Uterus (tissue), 4 donors: ENCODE results near the gene SFXN1. TPM values are rescaled to one million over a fixed set of nuclear protein-coding genes. Genes with fewer than 3 reads are reported as not detected.

Experiments
- DNase-seq, 2 donors: peaks; one replicate each; pipeline ENCODE4 v3.0.0-alpha.2; 2019 to 2020
- H3K27ac ChIP-seq, 2 donors: fragments of 200-600 bp; sonication (generic); 1 replicate in 1 of 2; 2 replicates in 1 of 2; pipeline ENCODE4 v1.5.1; 2016 to 2018
- H3K27me3 ChIP-seq, 2 donors: fragments of 200-600 bp; sonication (generic); one replicate each; pipeline ENCODE4 v1.5.1; 2018 to 2019; ENCODE audit warnings: control low read depth in 1 of 2
- H3K36me3 ChIP-seq, 2 donors: fragments of 200-600 bp; sonication (generic); one replicate each; pipeline ENCODE4 v1.5.1; 2019; ENCODE audit warnings: control low read depth in 1 of 2
- H3K4me1 ChIP-seq, 2 donors: fragments of 200-600 bp; sonication (generic); one replicate each; pipeline ENCODE4 v1.5.1; 2018 to 2019; ENCODE audit warnings: control low read depth in 1 of 2
- H3K4me3 ChIP-seq, 2 donors: fragments of 200-600 bp; sonication (generic); 1 replicate in 1 of 2; 2 replicates in 1 of 2; pipeline ENCODE4 v1.5.1; 2018 to 2019; ENCODE audit warnings: mild to moderate bottlenecking in 1 of 2
- H3K9me3 ChIP-seq, 2 donors: fragments of 200-600 bp; sonication (generic); one replicate each; pipeline ENCODE4 v1.5.1; 2019; ENCODE audit warnings: control low read depth in 1 of 2
- POLR2A ChIP-seq, 2 donors: fragments of 450-650 bp; IDR thresholded peaks; one replicate each; pipeline ENCODE4 v1.6.1; 2016; ENCODE audit warnings: antibody characterized with exemption in 2 of 2, mild to moderate bottlenecking in 1 of 2, moderate library complexity in 1 of 2
- intact Hi-C: fragments of 100-400 bp; cut with DNase I; formaldehyde crosslinking; loops from one replicate; pipeline ENCODE4 v1.15.1; 2023; ENCODE audit warnings: low total_unique reads
- total RNA-seq, 4 donors: library from RNA; depleted of rRNA in 3 of 4; stranded (reverse); fragments of >200 nt in 3 of 4; gene quantifications; one replicate each; pipeline versions ENCODE4 v1.1.0 to v1.2.4, GENCODE V29; 2014 to 2023
- TF ChIP-seq, protein P1 (sequence below), 4 experiments: fragments of 200-600 bp in 2 of 4; fragments of 450-650 bp in 2 of 4; sonication (generic) in 2 of 4; IDR thresholded peaks; one replicate each; pipeline ENCODE4 v1.5.1; 2016 to 2019; ENCODE audit warnings: antibody characterized with exemption in 4 of 4, mild to moderate bottlenecking in 2 of 4, moderate library complexity in 1 of 4
- donor health status: DM: yes; HTN: yes; CAD: no.

Gene SFXN1
- total RNA-seq, 4 donors from 2014 or later, result 4.9 to 63.5 (median 42.3) TPM

DNA sequence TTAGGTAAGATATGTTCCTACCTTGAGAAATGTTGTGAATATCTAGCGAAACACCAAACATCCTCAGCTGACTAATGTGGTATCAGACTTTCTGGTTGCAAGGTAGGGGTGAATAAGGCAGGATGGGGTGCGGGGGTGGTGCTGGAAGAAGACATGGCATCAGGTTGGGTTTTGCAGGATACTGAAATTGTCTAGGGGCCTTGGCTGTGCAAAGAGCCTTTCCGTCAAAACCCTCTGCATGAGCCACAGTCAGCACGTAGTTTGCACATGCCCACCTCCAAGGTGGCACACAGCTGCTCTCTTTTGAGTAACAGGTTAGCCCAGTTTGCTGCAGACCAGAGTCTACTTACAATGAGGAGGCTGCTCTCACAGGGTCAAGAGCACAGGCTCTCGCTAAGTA, 42.0 kb downstream of the SFXN1 start:
- no peaks in the 10 kb centered on the region for H3K36me3 ChIP-seq
- no peak overlapping the region for H3K4me3 ChIP-seq
- intact Hi-C loops, result no loop called here
- no peaks in the 10 kb centered on the region for H3K4me1 ChIP-seq
- H3K27me3 ChIP-seq, result no peaks in the 10 kb centered on the region
- no peak for DNase-seq
- H3K27ac ChIP-seq, result no peak overlapping the region
- no peak for TF ChIP-seq POLR2A (IDR thresholded peaks at IDR 0.05)
- TF ChIP-seq, protein P1, sequence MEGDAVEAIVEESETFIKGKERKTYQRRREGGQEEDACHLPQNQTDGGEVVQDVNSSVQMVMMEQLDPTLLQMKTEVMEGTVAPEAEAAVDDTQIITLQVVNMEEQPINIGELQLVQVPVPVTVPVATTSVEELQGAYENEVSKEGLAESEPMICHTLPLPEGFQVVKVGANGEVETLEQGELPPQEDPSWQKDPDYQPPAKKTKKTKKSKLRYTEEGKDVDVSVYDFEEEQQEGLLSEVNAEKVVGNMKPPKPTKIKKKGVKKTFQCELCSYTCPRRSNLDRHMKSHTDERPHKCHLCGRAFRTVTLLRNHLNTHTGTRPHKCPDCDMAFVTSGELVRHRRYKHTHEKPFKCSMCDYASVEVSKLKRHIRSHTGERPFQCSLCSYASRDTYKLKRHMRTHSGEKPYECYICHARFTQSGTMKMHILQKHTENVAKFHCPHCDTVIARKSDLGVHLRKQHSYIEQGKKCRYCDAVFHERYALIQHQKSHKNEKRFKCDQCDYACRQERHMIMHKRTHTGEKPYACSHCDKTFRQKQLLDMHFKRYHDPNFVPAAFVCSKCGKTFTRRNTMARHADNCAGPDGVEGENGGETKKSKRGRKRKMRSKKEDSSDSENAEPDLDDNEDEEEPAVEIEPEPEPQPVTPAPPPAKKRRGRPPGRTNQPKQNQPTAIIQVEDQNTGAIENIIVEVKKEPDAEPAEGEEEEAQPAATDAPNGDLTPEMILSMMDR (IDR thresholded peaks at IDR 0.05), result no peak
- no peaks in the 10 kb centered on the region for H3K9me3 ChIP-seq

DNA sequence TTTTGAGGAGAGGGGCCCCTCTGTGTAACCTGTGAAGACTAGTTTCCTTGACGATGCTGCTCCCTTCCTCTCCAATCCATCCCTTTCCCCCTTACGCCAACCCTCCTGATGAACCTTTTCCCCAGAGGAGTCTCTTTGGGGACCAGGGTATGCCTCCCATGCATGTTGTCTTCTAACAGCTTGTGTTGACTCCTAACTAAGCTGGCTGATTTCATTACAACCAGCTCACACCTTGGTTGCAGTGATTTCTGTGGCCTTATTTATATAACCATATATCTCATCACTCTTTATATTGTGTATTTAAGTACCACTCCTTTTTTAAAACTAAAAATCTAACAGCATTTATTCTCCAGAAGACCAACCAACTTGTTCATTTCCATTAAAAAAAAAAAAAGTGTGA, 42.5 kb downstream of the SFXN1 start:
- no peak overlapping the region for H3K4me3 ChIP-seq
- no peaks in the 10 kb centered on the region for H3K4me1 ChIP-seq
- intact Hi-C loops, result no loop called here
- TF ChIP-seq POLR2A (IDR thresholded peaks at IDR 0.05), result no peak
- TF ChIP-seq, protein P1 (IDR thresholded peaks at IDR 0.05), result no peak
- DNase-seq, result no peak
- no peaks in the 10 kb centered on the region for H3K27me3 ChIP-seq
- no peaks in the 10 kb centered on the region for H3K36me3 ChIP-seq
- H3K9me3 ChIP-seq, result no peaks in the 10 kb centered on the region
- H3K27ac ChIP-seq, result no peak overlapping the region

DNA sequence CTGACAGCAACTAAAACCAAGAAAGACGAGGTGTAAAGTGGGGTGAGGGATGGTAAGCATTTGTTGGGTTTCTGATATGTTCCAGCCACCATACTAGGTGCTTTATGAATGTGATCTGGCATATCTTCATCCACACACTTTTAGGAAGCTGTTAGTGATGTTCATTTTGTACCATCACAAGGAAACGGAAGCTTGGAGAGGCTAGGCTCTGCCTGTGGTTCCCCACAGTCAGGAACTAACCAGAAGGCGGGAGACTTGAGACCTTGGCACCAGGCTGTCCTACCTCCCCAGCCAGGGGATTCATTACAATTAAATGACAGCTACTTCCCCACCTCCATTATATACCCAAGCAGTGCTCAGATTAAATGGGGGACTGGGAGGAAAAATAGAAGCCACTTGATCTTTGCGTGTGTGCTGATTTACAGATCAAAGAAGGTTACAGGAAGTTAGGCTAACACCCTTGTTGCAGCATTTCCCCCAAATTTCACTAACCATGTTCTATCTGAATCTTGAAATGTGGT, 43.0 kb downstream of the SFXN1 start:
- TF ChIP-seq POLR2A (IDR thresholded peaks at IDR 0.05), result no peak
- TF ChIP-seq, protein P1 (IDR thresholded peaks at IDR 0.05), result no peak
- Histone ChIP-seq H3K9me3 (no peaks in the 10 kb centered on the region), H3K27ac (no peak overlapping the region), H3K27me3 (no peaks in the 10 kb centered on the region), H3K4me3 (no peak overlapping the region), H3K36me3 (no peaks in the 10 kb centered on the region), H3K4me1 (no peaks in the 10 kb centered on the region)
- DNase-seq, result no peak
- intact Hi-C loops, result no loop called here

DNA sequence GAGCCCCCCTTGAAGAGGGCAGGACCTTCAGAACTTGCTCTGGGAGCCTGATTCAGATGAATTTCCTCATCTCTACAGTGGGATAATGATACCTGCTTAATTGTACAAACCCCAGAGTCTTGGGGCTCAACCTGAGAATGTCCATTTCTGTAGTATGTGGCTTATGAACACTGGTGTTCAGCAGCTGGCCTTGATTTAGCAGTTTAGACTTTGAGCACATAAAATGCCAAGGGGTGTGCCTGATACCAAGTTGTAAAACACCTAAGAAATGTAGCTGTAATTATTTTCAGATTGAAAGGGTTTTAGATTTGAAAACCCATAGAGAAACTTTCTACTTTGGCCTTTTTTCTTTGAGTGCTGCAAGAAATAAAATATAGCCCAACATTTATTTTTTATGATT, 44.9 kb downstream of the SFXN1 start:
- DNase-seq, result no peak
- Histone ChIP-seq H3K4me1 (no peaks in the 10 kb centered on the region), H3K27ac (no peak overlapping the region), H3K4me3 (no peak overlapping the region), H3K9me3 (no peaks in the 10 kb centered on the region), H3K36me3 (no peaks in the 10 kb centered on the region), H3K27me3 (no peaks in the 10 kb centered on the region)
- intact Hi-C loops, result no loop called here
- TF ChIP-seq POLR2A (IDR thresholded peaks at IDR 0.05), result no peak
- TF ChIP-seq, protein P1 (IDR thresholded peaks at IDR 0.05), result no peak

DNA sequence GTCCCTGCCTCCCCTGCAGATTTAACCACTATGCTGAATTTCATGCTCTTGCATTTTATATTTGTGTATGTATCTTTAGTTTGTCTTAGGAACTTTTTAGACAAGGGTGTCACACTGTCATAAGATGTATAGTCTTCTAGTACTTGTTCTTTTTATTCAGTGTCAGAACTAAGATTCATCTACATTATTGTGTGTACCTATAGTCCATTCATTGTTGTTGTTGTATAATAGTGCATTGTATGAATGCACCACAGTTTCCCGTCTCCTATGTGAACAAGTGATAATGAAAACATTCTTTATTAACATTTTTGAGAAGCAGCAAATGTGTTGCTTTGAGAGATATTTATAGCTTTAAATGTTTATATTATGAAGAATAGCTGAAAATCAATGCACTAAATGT, 45.9 kb downstream of the SFXN1 start:
- intact Hi-C loops, result no loop called here
- no peak for DNase-seq
- Histone ChIP-seq H3K27me3 (no peaks in the 10 kb centered on the region), H3K9me3 (no peaks in the 10 kb centered on the region), H3K4me1 (no peaks in the 10 kb centered on the region), H3K4me3 (no peak overlapping the region), H3K36me3 (no peaks in the 10 kb centered on the region), H3K27ac (no peak overlapping the region)
- TF ChIP-seq POLR2A (IDR thresholded peaks at IDR 0.05), result no peak
- TF ChIP-seq, protein P1 (IDR thresholded peaks at IDR 0.05), result no peak
